Activated CD4-positive, alpha-beta T cell treated with anti-CD3 and anti-CD28 coated beads, Interleukin-2, amount 50 U/mL, for 48 hours (primary cell): Measurements from ENCODE around the gene CNTNAP5.

ENCODE experiments used
- DNase-seq, 2 experiments: peaks; one replicate each; pipeline ENCODE4 v3.0.0-alpha.2; 2020

CNTNAP5 gene

DNA sequence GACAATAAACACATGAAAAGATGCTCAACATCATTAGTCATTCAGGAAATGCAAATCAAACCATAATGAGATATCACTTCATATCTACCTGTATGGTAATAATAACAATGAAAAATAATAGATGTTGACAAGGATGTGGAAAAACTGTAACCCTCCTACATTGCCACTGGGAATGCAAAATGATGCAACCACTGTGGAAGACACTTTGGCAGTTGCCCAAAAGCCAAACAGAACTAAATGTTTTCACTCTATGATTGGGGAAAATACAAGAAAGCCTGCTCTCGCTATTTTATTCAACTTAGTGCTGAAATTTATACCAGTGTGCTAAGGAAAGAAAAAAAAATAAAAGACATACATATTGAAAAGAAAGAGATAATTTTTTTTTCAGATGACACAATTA lies 934.5 kb downstream of the CNTNAP5 start:
- DNase-seq = no peak

DNA sequence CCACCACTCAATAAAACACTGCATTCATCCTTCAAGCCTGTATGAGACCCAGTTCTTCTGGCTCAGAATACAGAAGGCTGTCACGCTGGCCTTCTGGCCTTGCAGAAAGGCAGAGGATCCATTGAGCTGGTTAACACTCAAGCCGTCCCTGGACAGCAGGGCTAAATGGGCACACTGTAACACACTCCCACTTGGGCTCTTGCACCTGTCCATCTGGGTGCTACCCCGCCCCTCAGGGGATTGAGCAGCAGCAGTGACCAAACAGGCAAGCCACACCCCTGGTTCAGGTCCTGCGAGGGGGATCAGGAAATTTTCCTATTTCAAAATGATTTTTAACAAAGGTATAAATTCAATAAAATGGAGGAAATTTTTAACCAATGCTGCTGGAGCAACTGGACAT lies 936.0 kb downstream of the CNTNAP5 start:
- no peak for DNase-seq
